Panc1 (cell line): ENCODE data around the gene MARCHF7. TPM values are rescaled to one million over a fixed set of nuclear protein-coding genes. Genes with fewer than 3 reads are reported as not detected.
A peak's percentile ranks its signal among the peaks of the same experiment; 100 is the strongest.

Source experiments
- ATAC-seq: fragments of 200-7000 bp; cut with Tn5 transposase; 2 replicates; pipeline ENCODE4 v1.9.1; 2020; ENCODE audit warnings: mild to moderate bottlenecking, moderate library complexity
- BruUV-seq: library from RNA; stranded (reverse); fragments of 400-500 nt; replicated peaks from 2 replicates; lab custom pipeline; 2021; lab: Mats Ljungman, UMichigan
- CTCF ChIA-PET: fragments of 300-600 bp; sonication (Branson Sonifier 250); formaldehyde crosslinking; loops from one replicate; lab custom pipeline; 2022; ENCODE audit warnings: antibody characterized with exemption; lab: Charles Lee
- POLR2A ChIA-PET: fragments of 300-600 bp; sonication (Branson Sonifier 250); formaldehyde crosslinking; loops from one replicate; lab custom pipeline; 2022; ENCODE audit warnings: antibody characterized with exemption; lab: Charles Lee
- DNase-seq: peaks from one replicate; pipeline ENCODE4 v3.0.0-alpha.2; 2010; ENCODE audit warnings: low read depth, low spot score
- H3K27ac ChIP-seq: 2 replicates; pipeline ENCODE4 v1.5.1; 2011; ENCODE audit warnings: mild to moderate bottlenecking, low read length, inconsistent platforms
- H3K27me3 ChIP-seq: fragments of 200-500 bp; sonication (Bioruptor generic); 2 replicates; pipeline ENCODE4 v1.6.0; 2014; ENCODE audit warnings: low read length, inconsistent platforms; ENCODE audit not compliant: control insufficient read depth, insufficient read depth
- H3K36me3 ChIP-seq: fragments of 200-500 bp; sonication (Bioruptor generic); 2 replicates; pipeline ENCODE4 v1.5.1; 2014; ENCODE audit warnings: inconsistent platforms, mild to moderate bottlenecking, low read length, moderate library complexity; ENCODE audit not compliant: control insufficient read depth, insufficient read depth
- H3K4me1 ChIP-seq: 2 replicates; pipeline ENCODE4 v1.5.1; 2011; ENCODE audit warnings: inconsistent platforms, mild to moderate bottlenecking, low read length, moderate library complexity; ENCODE audit not compliant: control insufficient read depth, insufficient read depth
- H3K4me3 ChIP-seq, 2 experiments: 2 replicates each; pipeline ENCODE4 v1.5.1; 2011 to 2012; ENCODE audit warnings: low read depth in 2 of 2, low read length in 2 of 2, mild to moderate bottlenecking in 2 of 2, inconsistent platforms in 1 of 2, moderate library complexity in 1 of 2
- H3K9me3 ChIP-seq: fragments of 200-500 bp; sonication (Bioruptor generic); 2 replicates; pipeline ENCODE4 v1.5.1; 2014; ENCODE audit warnings: low read depth, mild to moderate bottlenecking, inconsistent platforms, low read length, moderate library complexity; ENCODE audit not compliant: control insufficient read depth, insufficient read depth
- POLR2AphosphoS5 ChIP-seq: IDR thresholded peaks from 2 replicates; pipeline ENCODE4 v1.6.1; 2012; ENCODE audit warnings: mild to moderate bottlenecking, low read depth, low read length, moderate library complexity
- SIN3A ChIP-seq: IDR thresholded peaks from 2 replicates; pipeline ENCODE4 v1.6.1; 2012; ENCODE audit warnings: low read depth, mild to moderate bottlenecking, low read length, moderate library complexity, borderline replicate concordance; ENCODE audit not compliant: insufficient read depth
- TCF7L2 ChIP-seq: IDR thresholded peaks from 2 replicates; pipeline ENCODE4 v1.6.1; 2011; ENCODE audit warnings: mild to moderate bottlenecking, low read depth, low read length, inconsistent platforms
- in situ Hi-C: cut with HindIII; loops from 2 replicates; pipeline ENCODE4 v1.10.0; 2016; ENCODE audit warnings: low sequenced_read_pairs, low pct_unique_long_range_greater_than_20kb
- intact Hi-C: fragments of 100-400 bp; cut with micrococcal nuclease; formaldehyde crosslinking; loops from one replicate; pipeline ENCODE4 v1.10.0; 2022; ENCODE audit not compliant: unreplicated experiment
- total RNA-seq: library from RNA; stranded (reverse); gene quantifications from one replicate; pipeline ENCODE4 v1.2.1, GENCODE V29; 2021; ENCODE audit not compliant: unreplicated experiment
- TF ChIP-seq, protein P1 (sequence below): fragments of 450-650 bp; IDR thresholded peaks from 2 replicates; pipeline ENCODE4 v1.5.1; 2017; ENCODE audit warnings: mild to moderate bottlenecking
- TF ChIP-seq, protein P2 (sequence below), 2 experiments: IDR thresholded peaks; 2 replicates each; pipeline ENCODE4 v1.6.1; 2011 to 2012; ENCODE audit warnings: low read depth in 2 of 2, control low read depth in 1 of 2, low read length in 1 of 2, mild to moderate bottlenecking in 1 of 2, moderate library complexity in 1 of 2; ENCODE audit not compliant: insufficient read depth in 1 of 2

MARCHF7 gene
- total RNA-seq, 1 experiment from 2014 or later = 85.7 TPM

- Histone ChIP-seq H3K36me3 (peaks cover 44% of the 10 kb centered on the region), H3K4me3 (no peak overlapping the region), H3K27me3 (no peaks in the 10 kb centered on the region), H3K9me3 (no peaks in the 10 kb centered on the region), H3K4me1 (peaks cover 10% of the 10 kb centered on the region), H3K27ac (no peak overlapping the region)
- POLR2A ChIA-PET = no interaction called here
- intact Hi-C loops = no loop called here
- no TSS peak for BruUV-seq
- ATAC-seq = peak; percentile 95
- in situ Hi-C loops = no loop called here
- CTCF ChIA-PET = no interaction called here
- DNase-seq = peak; percentile 43
- TF ChIP-seq, protein P1, sequence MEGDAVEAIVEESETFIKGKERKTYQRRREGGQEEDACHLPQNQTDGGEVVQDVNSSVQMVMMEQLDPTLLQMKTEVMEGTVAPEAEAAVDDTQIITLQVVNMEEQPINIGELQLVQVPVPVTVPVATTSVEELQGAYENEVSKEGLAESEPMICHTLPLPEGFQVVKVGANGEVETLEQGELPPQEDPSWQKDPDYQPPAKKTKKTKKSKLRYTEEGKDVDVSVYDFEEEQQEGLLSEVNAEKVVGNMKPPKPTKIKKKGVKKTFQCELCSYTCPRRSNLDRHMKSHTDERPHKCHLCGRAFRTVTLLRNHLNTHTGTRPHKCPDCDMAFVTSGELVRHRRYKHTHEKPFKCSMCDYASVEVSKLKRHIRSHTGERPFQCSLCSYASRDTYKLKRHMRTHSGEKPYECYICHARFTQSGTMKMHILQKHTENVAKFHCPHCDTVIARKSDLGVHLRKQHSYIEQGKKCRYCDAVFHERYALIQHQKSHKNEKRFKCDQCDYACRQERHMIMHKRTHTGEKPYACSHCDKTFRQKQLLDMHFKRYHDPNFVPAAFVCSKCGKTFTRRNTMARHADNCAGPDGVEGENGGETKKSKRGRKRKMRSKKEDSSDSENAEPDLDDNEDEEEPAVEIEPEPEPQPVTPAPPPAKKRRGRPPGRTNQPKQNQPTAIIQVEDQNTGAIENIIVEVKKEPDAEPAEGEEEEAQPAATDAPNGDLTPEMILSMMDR = peak; percentile 61
- TF ChIP-seq POLR2AphosphoS5 (no peak), SIN3A (no peak), TCF7L2 (no peak)
- TF ChIP-seq, protein P2, sequence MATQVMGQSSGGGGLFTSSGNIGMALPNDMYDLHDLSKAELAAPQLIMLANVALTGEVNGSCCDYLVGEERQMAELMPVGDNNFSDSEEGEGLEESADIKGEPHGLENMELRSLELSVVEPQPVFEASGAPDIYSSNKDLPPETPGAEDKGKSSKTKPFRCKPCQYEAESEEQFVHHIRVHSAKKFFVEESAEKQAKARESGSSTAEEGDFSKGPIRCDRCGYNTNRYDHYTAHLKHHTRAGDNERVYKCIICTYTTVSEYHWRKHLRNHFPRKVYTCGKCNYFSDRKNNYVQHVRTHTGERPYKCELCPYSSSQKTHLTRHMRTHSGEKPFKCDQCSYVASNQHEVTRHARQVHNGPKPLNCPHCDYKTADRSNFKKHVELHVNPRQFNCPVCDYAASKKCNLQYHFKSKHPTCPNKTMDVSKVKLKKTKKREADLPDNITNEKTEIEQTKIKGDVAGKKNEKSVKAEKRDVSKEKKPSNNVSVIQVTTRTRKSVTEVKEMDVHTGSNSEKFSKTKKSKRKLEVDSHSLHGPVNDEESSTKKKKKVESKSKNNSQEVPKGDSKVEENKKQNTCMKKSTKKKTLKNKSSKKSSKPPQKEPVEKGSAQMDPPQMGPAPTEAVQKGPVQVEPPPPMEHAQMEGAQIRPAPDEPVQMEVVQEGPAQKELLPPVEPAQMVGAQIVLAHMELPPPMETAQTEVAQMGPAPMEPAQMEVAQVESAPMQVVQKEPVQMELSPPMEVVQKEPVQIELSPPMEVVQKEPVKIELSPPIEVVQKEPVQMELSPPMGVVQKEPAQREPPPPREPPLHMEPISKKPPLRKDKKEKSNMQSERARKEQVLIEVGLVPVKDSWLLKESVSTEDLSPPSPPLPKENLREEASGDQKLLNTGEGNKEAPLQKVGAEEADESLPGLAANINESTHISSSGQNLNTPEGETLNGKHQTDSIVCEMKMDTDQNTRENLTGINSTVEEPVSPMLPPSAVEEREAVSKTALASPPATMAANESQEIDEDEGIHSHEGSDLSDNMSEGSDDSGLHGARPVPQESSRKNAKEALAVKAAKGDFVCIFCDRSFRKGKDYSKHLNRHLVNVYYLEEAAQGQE (IDR thresholded peaks at IDR 0.05; ENCODE audit: insufficient read depth in 1 of 2, low read depth in 2 of 2, low read length in 1 of 2) = no peak
Measured at GRCh38 chr2:159755788-159756187, 43.5 kb downstream of the MARCHF7 start.

GRCh38 chr2:159758239-159758638 lies 45.9 kb downstream of the MARCHF7 start:
- no TSS peak for BruUV-seq
- in situ Hi-C loops (no loop called here), intact Hi-C loops (no loop called here)
- no peaks in the 10 kb centered on the region for H3K9me3 ChIP-seq
- DNase-seq = no peak
- H3K36me3 ChIP-seq = peaks cover 42% of the 10 kb centered on the region
- H3K4me3 ChIP-seq = no peak overlapping the region
- TF ChIP-seq, protein P1 = no peak
- TF ChIP-seq TCF7L2 = no peak
- CTCF ChIA-PET = no interaction called here
- no peaks in the 10 kb centered on the region for H3K27me3 ChIP-seq
- peaks cover 10% of the 10 kb centered on the region for H3K4me1 ChIP-seq
- no peak for ATAC-seq
- H3K27ac ChIP-seq = no peak overlapping the region
- POLR2A ChIA-PET = no interaction called here
